ENCODE results near the gene DOK6.

Gene DOK6

DNA sequence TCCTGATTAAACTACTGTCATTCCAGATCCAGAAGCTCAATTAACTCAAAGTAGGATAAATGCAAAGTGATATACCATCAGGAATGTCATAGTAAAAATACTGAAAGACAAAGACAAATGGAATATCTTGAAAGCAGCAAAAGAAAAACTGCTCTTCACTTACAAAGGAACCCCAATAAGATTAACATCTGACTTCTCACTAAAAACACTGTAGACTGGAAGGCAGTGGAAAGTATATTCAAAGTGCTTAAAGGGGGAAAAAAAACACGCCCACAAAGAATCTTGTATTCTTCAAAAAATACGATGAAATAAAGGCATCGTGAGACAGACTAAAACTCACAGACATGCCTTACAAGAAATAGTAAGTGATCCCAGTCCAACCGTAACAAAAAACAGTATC, 195.7 kb downstream of the DOK6 start:
- no peaks in the 10 kb centered on the region for H3K4me1 ChIP-seq (ENCODE audit: low read length)
- TF ChIP-seq, protein P1, sequence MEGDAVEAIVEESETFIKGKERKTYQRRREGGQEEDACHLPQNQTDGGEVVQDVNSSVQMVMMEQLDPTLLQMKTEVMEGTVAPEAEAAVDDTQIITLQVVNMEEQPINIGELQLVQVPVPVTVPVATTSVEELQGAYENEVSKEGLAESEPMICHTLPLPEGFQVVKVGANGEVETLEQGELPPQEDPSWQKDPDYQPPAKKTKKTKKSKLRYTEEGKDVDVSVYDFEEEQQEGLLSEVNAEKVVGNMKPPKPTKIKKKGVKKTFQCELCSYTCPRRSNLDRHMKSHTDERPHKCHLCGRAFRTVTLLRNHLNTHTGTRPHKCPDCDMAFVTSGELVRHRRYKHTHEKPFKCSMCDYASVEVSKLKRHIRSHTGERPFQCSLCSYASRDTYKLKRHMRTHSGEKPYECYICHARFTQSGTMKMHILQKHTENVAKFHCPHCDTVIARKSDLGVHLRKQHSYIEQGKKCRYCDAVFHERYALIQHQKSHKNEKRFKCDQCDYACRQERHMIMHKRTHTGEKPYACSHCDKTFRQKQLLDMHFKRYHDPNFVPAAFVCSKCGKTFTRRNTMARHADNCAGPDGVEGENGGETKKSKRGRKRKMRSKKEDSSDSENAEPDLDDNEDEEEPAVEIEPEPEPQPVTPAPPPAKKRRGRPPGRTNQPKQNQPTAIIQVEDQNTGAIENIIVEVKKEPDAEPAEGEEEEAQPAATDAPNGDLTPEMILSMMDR (IDR thresholded peaks at IDR 0.05; ENCODE audit: low read depth, low read length): no peak
- TF ChIP-seq EZH2phosphoT487 (IDR thresholded peaks at IDR 0.05; ENCODE audit: low read depth): no peak
- H3K4me2 ChIP-seq (ENCODE audit: low read length): no peak overlapping the region
- H3K27me3 ChIP-seq (ENCODE audit: low read depth, low read length): no peaks in the 10 kb centered on the region
- H3K4me3 ChIP-seq (ENCODE audit: low read length): no peak overlapping the region
- no peaks in the 10 kb centered on the region for H3K36me3 ChIP-seq (replicated peaks; ENCODE audit: low read depth, low read length)
- H3K9ac ChIP-seq (ENCODE audit: low read length): no peak overlapping the region
- H3K27ac ChIP-seq (ENCODE audit: low read length): no peak overlapping the region
- H3K79me2 ChIP-seq (ENCODE audit: low read length): no peaks in the 10 kb centered on the region
- H3K9me3 ChIP-seq (ENCODE audit: insufficient read depth, low read length): peaks cover 10% of the 10 kb centered on the region
- no peaks in the 10 kb centered on the region for H4K20me1 ChIP-seq (ENCODE audit: insufficient read depth, low read length)
- H2AFZ ChIP-seq (ENCODE audit: low read depth, low read length): no peak overlapping the region

DNA sequence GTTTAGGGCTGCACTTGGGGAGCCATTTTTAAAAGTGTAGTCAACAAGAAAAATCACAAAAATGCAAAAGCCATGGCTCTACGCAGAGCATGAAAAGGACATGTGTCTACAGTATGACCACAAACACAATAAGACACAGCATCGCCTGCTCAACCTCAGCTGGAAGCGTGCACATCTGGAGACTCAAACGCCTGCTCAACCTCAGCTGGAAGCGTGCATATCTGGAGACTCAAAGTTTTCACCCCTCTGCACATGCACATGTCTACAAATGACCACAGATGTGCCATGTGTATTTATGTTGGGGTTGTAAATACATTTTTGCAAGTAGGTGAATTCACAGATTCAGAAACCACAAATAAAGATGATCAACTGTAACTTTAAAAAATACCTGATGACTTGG, 196.9 kb downstream of the DOK6 start:
- Histone ChIP-seq H2AFZ (ENCODE audit: low read depth, low read length) (no peak overlapping the region), H3K79me2 (ENCODE audit: low read length) (no peaks in the 10 kb centered on the region), H3K27me3 (ENCODE audit: low read depth, low read length) (no peaks in the 10 kb centered on the region), H3K9ac (ENCODE audit: low read length) (no peak overlapping the region), H3K27ac (ENCODE audit: low read length) (no peak overlapping the region), H3K4me1 (ENCODE audit: low read length) (no peaks in the 10 kb centered on the region), H3K4me3 (ENCODE audit: low read length) (no peak overlapping the region), H3K36me3 (replicated peaks; ENCODE audit: low read depth, low read length) (no peaks in the 10 kb centered on the region), H3K4me2 (ENCODE audit: low read length) (no peak overlapping the region), H3K9me3 (ENCODE audit: insufficient read depth, low read length) (peaks cover 10% of the 10 kb centered on the region), H4K20me1 (ENCODE audit: insufficient read depth, low read length) (no peaks in the 10 kb centered on the region)
- no peak for TF ChIP-seq EZH2phosphoT487 (IDR thresholded peaks at IDR 0.05; ENCODE audit: low read depth)
- TF ChIP-seq, protein P1 (IDR thresholded peaks at IDR 0.05; ENCODE audit: low read depth, low read length): no peak

DNA sequence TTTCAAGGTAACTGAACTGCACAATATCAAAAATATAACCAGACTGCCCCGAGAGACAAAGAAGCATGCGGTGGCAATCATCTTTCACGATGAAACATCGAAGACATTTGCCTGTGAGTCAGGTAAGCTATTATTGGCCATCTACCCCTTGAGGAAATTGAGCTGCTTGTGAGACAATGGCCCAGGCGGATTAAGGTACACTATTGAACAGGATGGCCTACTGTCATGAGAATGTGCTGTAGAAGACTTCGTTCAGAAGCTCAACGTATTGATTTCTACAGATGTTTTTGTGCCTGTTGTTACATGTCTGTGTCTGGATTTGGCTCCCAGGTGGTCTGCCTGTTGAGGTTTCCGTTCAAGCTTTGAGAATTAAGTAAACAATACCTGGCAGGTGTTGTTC, 198.7 kb downstream of the DOK6 start:
- no peak for TF ChIP-seq EZH2phosphoT487 (IDR thresholded peaks at IDR 0.05; ENCODE audit: low read depth)
- TF ChIP-seq, protein P1 (IDR thresholded peaks at IDR 0.05; ENCODE audit: low read depth, low read length): no peak
- no peak overlapping the region for H2AFZ ChIP-seq (ENCODE audit: low read depth, low read length)

DNA sequence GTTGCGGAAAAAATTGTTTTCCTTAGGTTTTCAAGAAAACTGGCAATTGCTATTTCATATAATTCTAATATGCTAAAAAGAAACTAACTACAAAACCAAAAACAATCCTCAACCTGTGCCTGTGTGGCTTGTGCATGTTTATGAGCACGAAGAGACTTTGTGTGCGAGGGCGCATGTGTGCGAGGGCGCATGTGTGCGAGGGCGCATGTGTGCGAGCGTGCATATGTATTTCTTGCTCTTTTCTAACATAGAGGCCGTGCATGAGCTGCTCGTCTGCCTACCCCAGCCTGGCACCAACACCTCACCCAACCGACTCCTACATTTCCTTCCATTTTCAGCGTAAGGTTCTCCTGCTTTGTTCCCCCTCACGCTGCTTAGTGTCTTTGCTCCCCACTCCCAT, 211.6 kb downstream of the DOK6 start:
- Histone ChIP-seq H4K20me1 (ENCODE audit: insufficient read depth, low read length) (no peaks in the 10 kb centered on the region), H3K4me1 (ENCODE audit: low read length) (no peaks in the 10 kb centered on the region), H3K36me3 (replicated peaks; ENCODE audit: low read depth, low read length) (no peaks in the 10 kb centered on the region), H3K79me2 (ENCODE audit: low read length) (no peaks in the 10 kb centered on the region), H3K27me3 (ENCODE audit: low read depth, low read length) (no peaks in the 10 kb centered on the region), H3K9ac (ENCODE audit: low read length) (no peak overlapping the region), H3K9me3 (ENCODE audit: insufficient read depth, low read length) (no peaks in the 10 kb centered on the region), H3K27ac (ENCODE audit: low read length) (no peak overlapping the region), H3K4me3 (ENCODE audit: low read length) (no peak overlapping the region), H3K4me2 (ENCODE audit: low read length) (no peak overlapping the region), H2AFZ (ENCODE audit: low read depth, low read length) (no peak overlapping the region)
- no peak for TF ChIP-seq EZH2phosphoT487 (IDR thresholded peaks at IDR 0.05; ENCODE audit: low read depth)
- TF ChIP-seq, protein P1 (IDR thresholded peaks at IDR 0.05; ENCODE audit: low read depth, low read length): no peak

More for the DNA sequence above, 198.7 kb downstream of the DOK6 start:
- Histone ChIP-seq H3K9me3 (ENCODE audit: insufficient read depth, low read length) (peaks cover 10% of the 10 kb centered on the region), H3K9ac (ENCODE audit: low read length) (no peak overlapping the region), H3K4me3 (ENCODE audit: low read length) (no peak overlapping the region), H3K4me1 (ENCODE audit: low read length) (no peaks in the 10 kb centered on the region), H3K27me3 (ENCODE audit: low read depth, low read length) (no peaks in the 10 kb centered on the region), H3K79me2 (ENCODE audit: low read length) (no peaks in the 10 kb centered on the region), H3K27ac (ENCODE audit: low read length) (no peak overlapping the region), H3K36me3 (replicated peaks; ENCODE audit: low read depth, low read length) (no peaks in the 10 kb centered on the region), H4K20me1 (ENCODE audit: insufficient read depth, low read length) (no peaks in the 10 kb centered on the region), H3K4me2 (ENCODE audit: low read length) (no peak overlapping the region)

Data from OCI-LY3 (cell line).